ENCODE measurements around the gene DRAM1.

- TF ChIP-seq POLR2A (IDR thresholded peaks at IDR 0.05): no peak
- no peak for TF ChIP-seq CTCF (IDR thresholded peaks at IDR 0.05)
Observed at GRCh38 chr12:101920906-101921305, 43.5 kb downstream of the DRAM1 start.

Measured in lower leg skin (tissue), 3 donors.